Heart left ventricle (tissue), 16 donors: ENCODE data around the gene WNT10A. TPM values are rescaled to one million over a fixed set of nuclear protein-coding genes. Genes with fewer than 3 reads are reported as not detected.

Experiments used
- ATAC-seq, 4 donors: fragments of 200-7000 bp; cut with Tn5 transposase; one replicate each; pipeline ENCODE4 v1.9.1; 2020 to 2022; ENCODE audit warnings: moderate library complexity in 4 of 4, mild to moderate bottlenecking in 3 of 4, moderate number of reproducible peaks in 1 of 4
- DNase-seq, 5 donors: peaks; one replicate each; pipeline ENCODE4 v3.0.0-alpha.2; 2020
- H3K27ac ChIP-seq, 12 donors: fragments of 200-600 bp; sonication (generic) in 4 of 12; one replicate each; pipeline versions ENCODE4 v1.5.0 to v1.8.0; 2016 to 2022; ENCODE audit warnings: mild to moderate bottlenecking in 2 of 12
- H3K27me3 ChIP-seq, 9 donors: fragments of 200-600 bp; sonication (generic) in 2 of 9; one replicate each; pipeline versions ENCODE4 v1.5.1 to v1.8.0; 2016 to 2022; ENCODE audit warnings: mild to moderate bottlenecking in 3 of 9
- H3K36me3 ChIP-seq, 9 donors: fragments of 200-600 bp; sonication (generic) in 2 of 9; one replicate each; pipeline versions ENCODE4 v1.5.0 to v1.8.0; 2018 to 2022; ENCODE audit warnings: mild to moderate bottlenecking in 2 of 9
- H3K4me1 ChIP-seq, 12 donors: fragments of 200-600 bp; sonication (generic) in 4 of 12; one replicate each; pipeline versions ENCODE4 v1.5.0 to v1.8.0; 2016 to 2022; ENCODE audit warnings: mild to moderate bottlenecking in 3 of 12
- H3K4me3 ChIP-seq, 12 donors: fragments of 200-600 bp; sonication (generic) in 4 of 12; one replicate each; pipeline versions ENCODE4 v1.5.0 to v1.8.0; 2017 to 2022; ENCODE audit warnings: mild to moderate bottlenecking in 9 of 12, moderate library complexity in 4 of 12
- H3K9me3 ChIP-seq, 12 donors: fragments of 200-600 bp; sonication (generic) in 4 of 12; one replicate each; pipeline versions ENCODE4 v1.5.0 to v1.8.0; 2016 to 2022; ENCODE audit warnings: mild to moderate bottlenecking in 1 of 12
- POLR2A ChIP-seq, 2 donors: fragments of 450-650 bp; IDR thresholded peaks; one replicate each; pipeline ENCODE4 v1.6.1; 2017; ENCODE audit warnings: antibody characterized with exemption in 2 of 2, mild to moderate bottlenecking in 2 of 2, moderate library complexity in 2 of 2
- WGBS, 4 donors: extraction: QIAGEN DNeasy Blood & Tissue Kit in 2 of 4; methylation state at CpG; one replicate each; pipeline versions ENCODE4 v1.1.5 to v1.1.7; 2013 to 2018; 5-methylcytosine and 5-hydroxymethylcytosine counted together
- intact Hi-C, 10 donors: fragments of 100-400 bp; cut with DNase I; formaldehyde crosslinking; loops; one replicate each; pipeline versions ENCODE4 v1.11.1 to v1.14.2; 2022
- polyA plus RNA-seq, 2 donors: library from polyadenylated mRNA; stranded (reverse); fragments of 200-250 nt; gene quantifications; one replicate each; pipeline ENCODE4 v1.2.3, GENCODE V29; 2013
- total RNA-seq, 9 donors: library from RNA; depleted of rRNA in 2 of 9; stranded (reverse); fragments of >200 nt in 2 of 9; fragmentation: NEBNext Ultra II Directional in 3 of 9; extraction: Animal tissue kit (Norgen Biotek cat#: 25700) in 3 of 9; gene quantifications; one replicate each; pipeline versions ENCODE4 v1.1.0 to v1.2.4, GENCODE V29; 2016 to 2023
- TF ChIP-seq, protein P1 (sequence below), 12 donors: fragments of 200-600 bp; sonication (generic) in 4 of 12; IDR thresholded peaks; one replicate each; pipeline versions ENCODE4 v1.5.0 to v1.8.0; 2018 to 2022; ENCODE audit warnings: antibody characterized with exemption in 12 of 12, mild to moderate bottlenecking in 5 of 12
- donor health status: ischemic (EF 13 %, LVEDD 7.1; RV severe dilation, severe dysfunction).
- donor health status: healthy with polysubstance abuse.
- donor health status: DM: no; HTN: yes; CAD: no.
- donor health status: DM: no; HTN: no; CAD: no.
- donor health status: ischemic (EF 25% LVEDD 6.9; RV normal size, moderate dysfunction).
- donor health status: ischemic (EF 25% LVEDD 5.7; RV mildly dilated, moderate dysfunction).
- donor health status: healthy.
- donor health status: DM: yes; HTN: yes; CAD: no.
- donor health status: ischemic (EF 35%, LVEDD 5.7; RV mildly dilated, moderate dysfunction).
- donor health status: nonischemic (EF 11% LVEDD 7.7; RV severe dilation, severe dysfunction).
- donor health status: DM: yes; HTN: yes; CAD: no.
- donor health status: PGD.
- donor health status: ischemic (EF 29% LVEDD 5.4; RV normal size, mild dysfunction).
- donor health status: nonischemic (EF 23%, LVEDD 6.1; RV moderate dilation, normal function).

The WNT10A gene
- total and polyA plus RNA-seq, 11 donors, result 0.08 to 1.3 (median 0.16) TPM; not detected in 8

DNA sequence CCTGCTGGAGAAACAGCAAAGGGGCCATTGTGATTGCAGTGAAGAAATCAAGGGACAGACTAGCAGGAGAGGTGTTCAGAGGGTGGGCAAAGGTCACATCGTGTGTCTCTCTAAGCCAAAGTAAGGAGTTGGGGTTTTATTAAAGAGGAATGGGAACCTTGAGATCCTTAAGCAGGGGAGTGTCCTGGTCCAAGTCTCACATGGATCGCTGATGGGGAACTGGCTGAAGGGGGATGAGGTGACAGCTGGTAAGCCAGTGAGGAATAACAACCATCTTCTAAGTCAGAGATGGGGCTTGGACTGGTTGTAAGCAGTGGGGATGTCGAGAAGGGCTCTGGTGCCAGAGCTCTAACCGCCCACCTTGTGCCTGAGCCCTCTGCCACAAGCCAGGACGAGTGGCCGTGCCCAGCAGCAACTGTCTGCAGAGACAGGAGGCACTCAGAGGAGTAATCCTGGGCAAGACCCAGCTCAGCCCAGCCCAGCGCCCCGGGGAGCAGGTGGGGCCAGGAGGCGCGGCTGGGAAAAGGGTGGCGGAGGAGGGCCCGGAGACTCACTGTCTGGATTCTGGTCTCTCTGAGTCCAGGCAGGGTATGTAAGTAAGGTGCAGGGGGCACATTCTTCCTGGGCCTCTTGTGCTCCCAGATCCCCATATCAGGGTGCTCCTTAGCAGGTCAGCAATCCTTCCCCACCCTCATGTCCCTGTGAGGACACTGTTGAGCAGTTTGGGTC, 13.7 kb downstream of the WNT10A start:
- Histone ChIP-seq H3K4me1 (peaks cover 0 to 42% (median 20%) of the 10 kb centered on the region in 12 donors), H3K9me3 (no peaks in the 10 kb centered on the region), H3K4me3 (no peak overlapping the region), H3K27me3 (peaks cover 42 to 76% (median 66%) of the 10 kb centered on the region in 9 donors), H3K36me3 (no peaks in the 10 kb centered on the region), H3K27ac (no peak overlapping the region)
- ATAC-seq (no peak), DNase-seq (no peak)
- TF ChIP-seq, protein P1, sequence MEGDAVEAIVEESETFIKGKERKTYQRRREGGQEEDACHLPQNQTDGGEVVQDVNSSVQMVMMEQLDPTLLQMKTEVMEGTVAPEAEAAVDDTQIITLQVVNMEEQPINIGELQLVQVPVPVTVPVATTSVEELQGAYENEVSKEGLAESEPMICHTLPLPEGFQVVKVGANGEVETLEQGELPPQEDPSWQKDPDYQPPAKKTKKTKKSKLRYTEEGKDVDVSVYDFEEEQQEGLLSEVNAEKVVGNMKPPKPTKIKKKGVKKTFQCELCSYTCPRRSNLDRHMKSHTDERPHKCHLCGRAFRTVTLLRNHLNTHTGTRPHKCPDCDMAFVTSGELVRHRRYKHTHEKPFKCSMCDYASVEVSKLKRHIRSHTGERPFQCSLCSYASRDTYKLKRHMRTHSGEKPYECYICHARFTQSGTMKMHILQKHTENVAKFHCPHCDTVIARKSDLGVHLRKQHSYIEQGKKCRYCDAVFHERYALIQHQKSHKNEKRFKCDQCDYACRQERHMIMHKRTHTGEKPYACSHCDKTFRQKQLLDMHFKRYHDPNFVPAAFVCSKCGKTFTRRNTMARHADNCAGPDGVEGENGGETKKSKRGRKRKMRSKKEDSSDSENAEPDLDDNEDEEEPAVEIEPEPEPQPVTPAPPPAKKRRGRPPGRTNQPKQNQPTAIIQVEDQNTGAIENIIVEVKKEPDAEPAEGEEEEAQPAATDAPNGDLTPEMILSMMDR (IDR thresholded peaks at IDR 0.05), result no peak
- TF ChIP-seq POLR2A (IDR thresholded peaks at IDR 0.05), result no peak
- 38 to 46% (median 41%) methylated on average over 12 of the region's 12 CpGs for WGBS, 4 donors
- intact Hi-C loops, result no loop called here

DNA sequence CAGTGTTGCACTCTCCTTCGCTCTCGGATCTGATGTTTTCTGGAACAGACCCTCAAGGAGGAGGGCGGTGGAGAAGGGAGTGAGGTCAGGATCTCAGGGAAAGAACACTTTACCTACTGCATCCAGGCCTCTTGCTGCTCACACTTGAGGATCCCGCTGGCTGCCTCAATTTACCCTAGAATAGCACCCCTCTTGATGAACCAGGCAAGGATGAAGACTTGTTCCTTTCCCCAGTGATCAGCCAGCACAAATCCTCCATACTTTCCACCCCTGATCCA, 14.2 kb downstream of the WNT10A start:
- ATAC-seq (no peak), DNase-seq (no peak)
- no peaks in the 10 kb centered on the region for H3K36me3 ChIP-seq
- 35 to 48% (median 40%) methylated on average over 4 of the region's 4 CpGs for WGBS, 4 donors
- H3K4me3 ChIP-seq, result no peak overlapping the region
- intact Hi-C loops, result loop anchor here in 4 of 10 donors (5.0 kb wide), 1 partner anchor 43 kb away; no protein-coding TSS in a partner anchor
- no peaks in the 10 kb centered on the region for H3K9me3 ChIP-seq
- no peak overlapping the region for H3K27ac ChIP-seq
- peaks cover 0 to 42% (median 20%) of the 10 kb centered on the region in 12 donors for H3K4me1 ChIP-seq
- peaks cover 42 to 81% (median 71%) of the 10 kb centered on the region in 9 donors for H3K27me3 ChIP-seq
- TF ChIP-seq, protein P1 (IDR thresholded peaks at IDR 0.05), result no peak
- no peak for TF ChIP-seq POLR2A (IDR thresholded peaks at IDR 0.05)

DNA sequence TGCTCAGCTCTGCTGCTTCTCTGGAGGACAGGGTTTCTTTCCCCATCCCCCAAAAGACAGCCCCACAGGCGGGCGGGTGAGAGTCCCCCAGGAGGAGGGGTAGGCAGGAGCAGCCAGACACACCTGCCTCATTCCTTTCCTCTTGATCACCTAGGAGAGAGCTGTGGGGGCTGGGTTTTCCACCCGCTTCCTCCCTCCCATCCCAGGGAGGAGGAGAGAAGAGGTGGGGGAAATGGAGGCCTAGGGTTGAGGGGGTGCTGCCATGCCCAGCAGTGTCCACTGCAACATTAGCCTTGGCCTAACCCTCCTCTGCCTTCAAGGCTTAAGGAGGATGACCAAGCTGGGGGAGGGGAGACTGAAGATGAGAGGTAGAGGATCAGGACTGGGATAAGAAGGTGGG, 14.7 kb downstream of the WNT10A start:
- no peak overlapping the region for H3K27ac ChIP-seq
- intact Hi-C loops, result loop anchor here in 4 of 10 donors (5.0 kb wide), 1 partner anchor 43 kb away; no protein-coding TSS in a partner anchor

More for the DNA sequence above, 14.7 kb downstream of the WNT10A start:
- ATAC-seq (no peak), DNase-seq (no peak)
- H3K4me3 ChIP-seq, result no peak overlapping the region
- no peak for TF ChIP-seq POLR2A (IDR thresholded peaks at IDR 0.05)
- TF ChIP-seq, protein P1 (IDR thresholded peaks at IDR 0.05), result no peak
- no peaks in the 10 kb centered on the region for H3K9me3 ChIP-seq
- H3K36me3 ChIP-seq, result no peaks in the 10 kb centered on the region
- peaks cover 42 to 86% (median 76%) of the 10 kb centered on the region in 9 donors for H3K27me3 ChIP-seq
- 42 to 56% (median 52%) methylated on average over 3 of the region's 3 CpGs for WGBS, 4 donors
- H3K4me1 ChIP-seq, result peaks cover 0 to 42% (median 20%) of the 10 kb centered on the region in 12 donors
